ENCODE measurements around the gene NDUFB2. TPM values are rescaled to one million over a fixed set of nuclear protein-coding genes. Genes with fewer than 3 reads are reported as not detected.

NDUFB2 gene
- total and polyA plus RNA-seq, 9 of the 15 experiments (the other 6 are each of a cell fraction or from before 2014, with no cell fraction given), result 220 to 2,075 (median 320) TPM

DNA sequence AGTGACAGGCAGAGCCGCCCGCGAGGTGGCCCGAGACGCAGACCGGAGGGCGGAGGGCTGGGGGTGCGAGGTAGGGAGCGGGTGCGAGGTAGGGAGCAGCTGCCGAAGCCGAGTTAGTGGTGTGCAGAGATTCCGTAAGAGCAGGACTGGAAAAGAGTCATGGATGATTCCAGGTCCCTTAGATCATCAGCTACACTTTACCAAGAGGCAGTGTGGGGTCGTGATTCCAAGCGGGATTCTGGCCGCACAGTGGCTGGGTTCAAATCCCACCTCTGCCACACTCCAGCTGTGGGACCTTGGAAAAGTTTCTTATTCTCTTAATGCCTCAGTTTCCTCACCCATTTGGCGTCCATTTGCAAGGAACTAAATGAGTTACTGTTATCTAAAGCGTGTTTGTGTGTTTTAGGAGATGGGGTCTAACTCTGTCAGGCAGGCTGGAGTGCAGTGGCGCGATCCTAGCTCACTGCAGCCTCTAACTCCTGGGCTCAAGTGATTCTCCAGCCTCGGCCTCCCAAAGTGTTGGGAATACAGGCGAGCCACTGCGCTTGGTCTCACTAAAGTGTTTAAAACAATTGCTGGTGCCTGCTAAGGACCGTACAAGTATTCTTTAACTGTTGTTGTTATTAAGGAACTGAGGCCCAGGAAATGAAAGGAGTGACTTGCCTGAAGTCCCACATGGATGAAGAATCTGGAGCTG, 1.1 kb downstream of the NDUFB2 start (continued):
- TF ChIP-seq, protein P1, sequence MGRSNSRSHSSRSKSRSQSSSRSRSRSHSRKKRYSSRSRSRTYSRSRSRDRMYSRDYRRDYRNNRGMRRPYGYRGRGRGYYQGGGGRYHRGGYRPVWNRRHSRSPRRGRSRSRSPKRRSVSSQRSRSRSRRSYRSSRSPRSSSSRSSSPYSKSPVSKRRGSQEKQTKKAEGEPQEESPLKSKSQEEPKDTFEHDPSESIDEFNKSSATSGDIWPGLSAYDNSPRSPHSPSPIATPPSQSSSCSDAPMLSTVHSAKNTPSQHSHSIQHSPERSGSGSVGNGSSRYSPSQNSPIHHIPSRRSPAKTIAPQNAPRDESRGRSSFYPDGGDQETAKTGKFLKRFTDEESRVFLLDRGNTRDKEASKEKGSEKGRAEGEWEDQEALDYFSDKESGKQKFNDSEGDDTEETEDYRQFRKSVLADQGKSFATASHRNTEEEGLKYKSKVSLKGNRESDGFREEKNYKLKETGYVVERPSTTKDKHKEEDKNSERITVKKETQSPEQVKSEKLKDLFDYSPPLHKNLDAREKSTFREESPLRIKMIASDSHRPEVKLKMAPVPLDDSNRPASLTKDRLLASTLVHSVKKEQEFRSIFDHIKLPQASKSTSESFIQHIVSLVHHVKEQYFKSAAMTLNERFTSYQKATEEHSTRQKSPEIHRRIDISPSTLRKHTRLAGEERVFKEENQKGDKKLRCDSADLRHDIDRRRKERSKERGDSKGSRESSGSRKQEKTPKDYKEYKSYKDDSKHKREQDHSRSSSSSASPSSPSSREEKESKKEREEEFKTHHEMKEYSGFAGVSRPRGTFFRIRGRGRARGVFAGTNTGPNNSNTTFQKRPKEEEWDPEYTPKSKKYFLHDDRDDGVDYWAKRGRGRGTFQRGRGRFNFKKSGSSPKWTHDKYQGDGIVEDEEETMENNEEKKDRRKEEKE (IDR thresholded peaks at IDR 0.05; ENCODE audit: borderline replicate concordance in 1 of 2, control insufficient read depth in 1 of 2, low read depth in 2 of 2, low read length in 1 of 2), result no peak
- TF ChIP-seq HDGF (IDR thresholded peaks at IDR 0.05), result 0 out of 2 replicates have a peak, but pooled peaks have one; percentile 15
- no peak for TF ChIP-seq CC2D1A (IDR thresholded peaks at IDR 0.05)
- no peak for TF ChIP-seq ARHGAP35 (IDR thresholded peaks at IDR 0.05; ENCODE audit: partially characterized antibody)

DNA sequence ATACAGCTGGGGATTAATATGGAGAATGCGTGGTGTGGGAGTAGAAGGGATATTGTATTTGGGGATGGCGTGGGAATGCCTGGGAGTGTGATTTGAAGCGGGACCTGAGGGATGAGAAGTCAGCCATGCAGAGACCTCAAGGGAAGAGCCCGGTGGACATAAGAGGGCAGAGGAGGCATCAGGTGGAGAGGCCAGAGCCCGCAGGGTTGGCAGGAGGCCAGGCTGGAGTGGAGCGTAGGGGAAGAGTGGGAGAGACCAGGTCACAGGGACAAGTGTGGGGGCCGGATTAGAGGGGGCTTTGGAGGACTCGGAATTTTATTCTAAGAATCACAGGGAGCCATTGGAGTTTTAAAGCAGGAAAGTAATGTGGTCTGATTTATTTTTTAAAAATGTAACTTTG, 2.0 kb downstream of the NDUFB2 start:
- no peak overlapping the region for H3K4me3 ChIP-seq
- peak overlapping the region in 1 of 2 experiments; percentile 83; a peak in 2 of 4 replicates for H3K9ac ChIP-seq (ENCODE audit: insufficient read depth in 1 of 2, low read depth in 2 of 2, low read length in 2 of 2)
- DNase-seq (ENCODE audit: extremely low read depth in 1 of 4, low spot score in 3 of 4) (no peak), FAIRE-seq (no peak), ATAC-seq (no peak)
- peak overlapping the region; percentile 100; the same call in 1 of the 2 replicates for H3K4me2 ChIP-seq (ENCODE audit: insufficient read depth, low read length)
- 0 out of 2 replicates have a peak, but pooled peaks cover 7% of the 10 kb centered on the region for H4K20me1 ChIP-seq (replicated peaks; ENCODE audit: control insufficient read depth, insufficient read depth, low read length)
- intact Hi-C loops (cut with micrococcal nuclease) (loop anchor here (5.0 to 10.0 kb wide), 2 partner anchors 226 to 314 kb away; partner anchors contain the start of genes BRAF and MRPS33), in situ Hi-C loops (cut with MboI) (no loop called here)
- CTCF ChIA-PET (ENCODE audit: low intra/inter-chr PET ratio), result interaction anchor here (0.6 kb wide), 2 partner anchors 16 to 28 kb away, joined by 3 to 4 read pairs; no protein-coding TSS in a partner anchor
- TF ChIP-seq NFIC (IDR thresholded peaks at IDR 0.05), result peak; percentile 87
- no peak for TF ChIP-seq SMARCB1 (IDR thresholded peaks at IDR 0.05; ENCODE audit: insufficient read length, low read depth)
- no peaks in the 10 kb centered on the region for H3K9me3 ChIP-seq (replicated peaks; ENCODE audit: control insufficient read depth, insufficient read depth, low read depth, low read length)
- peaks cover 18 to 33% of the 10 kb centered on the region in 2 experiments; a peak in 3 of 5 replicates for H3K4me1 ChIP-seq (replicated peaks in 1 of 2; ENCODE audit: control insufficient read depth in 2 of 2, insufficient read depth in 2 of 2, low read length in 2 of 2)
- BruUV-seq (replicated peaks), result no TSS peak
- H3K79me2 ChIP-seq (ENCODE audit: control insufficient read depth, insufficient read depth, low read length), result peaks cover 63% of the 10 kb centered on the region
- peaks cover 3% of the 10 kb centered on the region for H3K9me1 ChIP-seq (ENCODE audit: control insufficient read depth, insufficient read depth, low read length)
- no peak overlapping the region for H3K27ac ChIP-seq (ENCODE audit: extremely low read depth, low read depth, low read length)
- WGBS (ENCODE audit: insufficient coverage, low coverage, missing lambda C conversion rate), result 77% methylated on average over 8 of the region's 8 CpGs
- H2AFZ ChIP-seq (ENCODE audit: low read depth, low read length), result no peak overlapping the region
- POLR2A ChIA-PET, result interaction anchor here (0.6 to 1.5 kb wide), 2 partner anchors 9 to 997 kb away, joined by 3 to 7 read pairs; no protein-coding TSS in a partner anchor
- no peaks in the 10 kb centered on the region; a peak in 1 of 5 replicates for H3K27me3 ChIP-seq (ENCODE audit: control insufficient read depth in 2 of 2, insufficient read depth in 2 of 2, low read length in 2 of 2)
- H3K36me3 ChIP-seq (ENCODE audit: control insufficient read depth, insufficient read depth, low read length), result peaks cover 34% of the 10 kb centered on the region; the same call in 2 of the 3 replicates

All from K562 (cell line).